Panc1 (cell line): Measurements from ENCODE around the gene CEPT1. TPM values are rescaled to one million over a fixed set of nuclear protein-coding genes. Genes with fewer than 3 reads are reported as not detected.
A peak's percentile ranks its signal among the peaks of the same experiment; 100 is the strongest.

Experiments
- ATAC-seq: fragments of 200-7000 bp; cut with Tn5 transposase; 2 replicates; pipeline ENCODE4 v1.9.1; 2020; ENCODE audit warnings: mild to moderate bottlenecking, moderate library complexity
- BruUV-seq: library from RNA; stranded (reverse); fragments of 400-500 nt; replicated peaks from 2 replicates; lab custom pipeline; 2021; lab: Mats Ljungman, UMichigan
- CTCF ChIA-PET: fragments of 300-600 bp; sonication (Branson Sonifier 250); formaldehyde crosslinking; loops from one replicate; lab custom pipeline; 2022; ENCODE audit warnings: antibody characterized with exemption; lab: Charles Lee
- POLR2A ChIA-PET: fragments of 300-600 bp; sonication (Branson Sonifier 250); formaldehyde crosslinking; loops from one replicate; lab custom pipeline; 2022; ENCODE audit warnings: antibody characterized with exemption; lab: Charles Lee
- DNase-seq: peaks from one replicate; pipeline ENCODE4 v3.0.0-alpha.2; 2010; ENCODE audit warnings: low read depth, low spot score
- H3K27ac ChIP-seq: 2 replicates; pipeline ENCODE4 v1.5.1; 2011; ENCODE audit warnings: mild to moderate bottlenecking, low read length, inconsistent platforms
- H3K27me3 ChIP-seq: fragments of 200-500 bp; sonication (Bioruptor generic); 2 replicates; pipeline ENCODE4 v1.6.0; 2014; ENCODE audit warnings: low read length, inconsistent platforms; ENCODE audit not compliant: control insufficient read depth, insufficient read depth
- H3K36me3 ChIP-seq: fragments of 200-500 bp; sonication (Bioruptor generic); 2 replicates; pipeline ENCODE4 v1.5.1; 2014; ENCODE audit warnings: inconsistent platforms, mild to moderate bottlenecking, low read length, moderate library complexity; ENCODE audit not compliant: control insufficient read depth, insufficient read depth
- H3K4me1 ChIP-seq: 2 replicates; pipeline ENCODE4 v1.5.1; 2011; ENCODE audit warnings: inconsistent platforms, mild to moderate bottlenecking, low read length, moderate library complexity; ENCODE audit not compliant: control insufficient read depth, insufficient read depth
- H3K4me3 ChIP-seq, 2 experiments: 2 replicates each; pipeline ENCODE4 v1.5.1; 2011 to 2012; ENCODE audit warnings: low read depth in 2 of 2, low read length in 2 of 2, mild to moderate bottlenecking in 2 of 2, inconsistent platforms in 1 of 2, moderate library complexity in 1 of 2
- H3K9me3 ChIP-seq: fragments of 200-500 bp; sonication (Bioruptor generic); 2 replicates; pipeline ENCODE4 v1.5.1; 2014; ENCODE audit warnings: low read depth, mild to moderate bottlenecking, inconsistent platforms, low read length, moderate library complexity; ENCODE audit not compliant: control insufficient read depth, insufficient read depth
- POLR2AphosphoS5 ChIP-seq: IDR thresholded peaks from 2 replicates; pipeline ENCODE4 v1.6.1; 2012; ENCODE audit warnings: mild to moderate bottlenecking, low read depth, low read length, moderate library complexity
- SIN3A ChIP-seq: IDR thresholded peaks from 2 replicates; pipeline ENCODE4 v1.6.1; 2012; ENCODE audit warnings: low read depth, mild to moderate bottlenecking, low read length, moderate library complexity, borderline replicate concordance; ENCODE audit not compliant: insufficient read depth
- TCF7L2 ChIP-seq: IDR thresholded peaks from 2 replicates; pipeline ENCODE4 v1.6.1; 2011; ENCODE audit warnings: mild to moderate bottlenecking, low read depth, low read length, inconsistent platforms
- in situ Hi-C: cut with HindIII; loops from 2 replicates; pipeline ENCODE4 v1.10.0; 2016; ENCODE audit warnings: low sequenced_read_pairs, low pct_unique_long_range_greater_than_20kb
- intact Hi-C: fragments of 100-400 bp; cut with micrococcal nuclease; formaldehyde crosslinking; loops from one replicate; pipeline ENCODE4 v1.10.0; 2022; ENCODE audit not compliant: unreplicated experiment
- total RNA-seq: library from RNA; stranded (reverse); gene quantifications from one replicate; pipeline ENCODE4 v1.2.1, GENCODE V29; 2021; ENCODE audit not compliant: unreplicated experiment
- TF ChIP-seq, protein P1 (sequence below), 2 experiments: IDR thresholded peaks; 2 replicates each; pipeline ENCODE4 v1.6.1; 2011 to 2012; ENCODE audit warnings: low read depth in 2 of 2, control low read depth in 1 of 2, low read length in 1 of 2, mild to moderate bottlenecking in 1 of 2, moderate library complexity in 1 of 2; ENCODE audit not compliant: insufficient read depth in 1 of 2
- TF ChIP-seq, protein P2 (sequence below): fragments of 450-650 bp; IDR thresholded peaks from 2 replicates; pipeline ENCODE4 v1.5.1; 2017; ENCODE audit warnings: mild to moderate bottlenecking

CEPT1 gene
- total RNA-seq, 1 experiment from 2014 or later = 21.9 TPM

DNA sequence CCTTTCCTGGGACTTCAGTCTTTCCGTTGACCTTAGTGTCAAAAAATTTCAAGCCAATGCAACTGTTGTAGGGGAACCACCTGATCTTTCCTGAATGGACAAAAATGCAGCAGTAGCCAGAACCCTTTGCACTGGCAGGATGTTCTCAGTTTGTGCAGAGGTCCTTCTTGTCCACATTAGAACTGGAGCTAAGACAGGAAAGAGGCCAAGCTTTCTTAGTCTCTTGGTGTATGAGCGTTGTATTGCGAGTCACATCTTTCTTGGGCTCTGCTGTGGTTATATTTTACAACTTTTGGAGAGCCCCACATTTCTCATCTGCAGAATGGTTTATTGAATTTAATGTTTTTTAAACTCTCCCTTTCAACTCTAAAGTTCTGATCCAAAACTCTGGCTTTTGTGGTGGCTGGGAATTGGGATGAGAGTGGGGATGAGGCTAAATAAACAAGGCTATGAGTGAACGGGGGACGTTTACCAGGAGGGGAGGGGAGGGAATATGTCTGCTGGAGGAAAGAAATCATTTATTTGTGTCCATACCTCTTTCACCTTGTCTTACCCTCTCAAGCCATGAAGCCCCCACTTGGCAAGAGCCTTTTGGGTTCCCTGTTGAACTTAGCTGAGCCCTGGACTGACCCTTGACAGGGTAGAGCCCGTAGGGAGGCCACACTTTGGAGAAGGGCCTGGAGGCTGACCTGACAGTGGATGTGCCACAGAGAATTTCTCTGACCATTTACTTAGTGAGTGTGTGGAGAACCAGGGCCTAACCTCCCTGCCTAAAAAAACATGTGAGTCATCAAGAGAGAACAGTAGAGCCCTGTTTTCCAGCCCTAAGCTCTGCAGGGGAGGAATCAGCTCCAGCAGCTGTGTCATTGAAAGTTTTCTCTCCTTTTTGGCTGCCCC lies 88.1 kb downstream of the CEPT1 start:
- Histone ChIP-seq H3K4me1 (peaks cover 14% of the 10 kb centered on the region; the same call in 1 of the 2 replicates), H3K27ac (peak overlapping the region; percentile 85), H3K4me3 (peak overlapping the region in 1 of 2 experiments; percentile 2; a peak in 1 of 4 replicates), H3K9me3 (no peaks in the 10 kb centered on the region), H3K36me3 (no peaks in the 10 kb centered on the region), H3K27me3 (no peaks in the 10 kb centered on the region)
- ChIA-PET CTCF (interaction anchor here (0.7 kb wide), 1 partner anchor 172 kb away, joined by 4 read pairs; no protein-coding TSS in a partner anchor), POLR2A (no interaction called here)
- peak; percentile 51 for DNase-seq
- TF ChIP-seq, protein P1, sequence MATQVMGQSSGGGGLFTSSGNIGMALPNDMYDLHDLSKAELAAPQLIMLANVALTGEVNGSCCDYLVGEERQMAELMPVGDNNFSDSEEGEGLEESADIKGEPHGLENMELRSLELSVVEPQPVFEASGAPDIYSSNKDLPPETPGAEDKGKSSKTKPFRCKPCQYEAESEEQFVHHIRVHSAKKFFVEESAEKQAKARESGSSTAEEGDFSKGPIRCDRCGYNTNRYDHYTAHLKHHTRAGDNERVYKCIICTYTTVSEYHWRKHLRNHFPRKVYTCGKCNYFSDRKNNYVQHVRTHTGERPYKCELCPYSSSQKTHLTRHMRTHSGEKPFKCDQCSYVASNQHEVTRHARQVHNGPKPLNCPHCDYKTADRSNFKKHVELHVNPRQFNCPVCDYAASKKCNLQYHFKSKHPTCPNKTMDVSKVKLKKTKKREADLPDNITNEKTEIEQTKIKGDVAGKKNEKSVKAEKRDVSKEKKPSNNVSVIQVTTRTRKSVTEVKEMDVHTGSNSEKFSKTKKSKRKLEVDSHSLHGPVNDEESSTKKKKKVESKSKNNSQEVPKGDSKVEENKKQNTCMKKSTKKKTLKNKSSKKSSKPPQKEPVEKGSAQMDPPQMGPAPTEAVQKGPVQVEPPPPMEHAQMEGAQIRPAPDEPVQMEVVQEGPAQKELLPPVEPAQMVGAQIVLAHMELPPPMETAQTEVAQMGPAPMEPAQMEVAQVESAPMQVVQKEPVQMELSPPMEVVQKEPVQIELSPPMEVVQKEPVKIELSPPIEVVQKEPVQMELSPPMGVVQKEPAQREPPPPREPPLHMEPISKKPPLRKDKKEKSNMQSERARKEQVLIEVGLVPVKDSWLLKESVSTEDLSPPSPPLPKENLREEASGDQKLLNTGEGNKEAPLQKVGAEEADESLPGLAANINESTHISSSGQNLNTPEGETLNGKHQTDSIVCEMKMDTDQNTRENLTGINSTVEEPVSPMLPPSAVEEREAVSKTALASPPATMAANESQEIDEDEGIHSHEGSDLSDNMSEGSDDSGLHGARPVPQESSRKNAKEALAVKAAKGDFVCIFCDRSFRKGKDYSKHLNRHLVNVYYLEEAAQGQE (IDR thresholded peaks at IDR 0.05; ENCODE audit: insufficient read depth in 1 of 2, low read depth in 2 of 2, low read length in 1 of 2) = no peak
- peak; percentile 53; the same call in 1 of the 2 replicates for TF ChIP-seq POLR2AphosphoS5
- TF ChIP-seq, protein P2, sequence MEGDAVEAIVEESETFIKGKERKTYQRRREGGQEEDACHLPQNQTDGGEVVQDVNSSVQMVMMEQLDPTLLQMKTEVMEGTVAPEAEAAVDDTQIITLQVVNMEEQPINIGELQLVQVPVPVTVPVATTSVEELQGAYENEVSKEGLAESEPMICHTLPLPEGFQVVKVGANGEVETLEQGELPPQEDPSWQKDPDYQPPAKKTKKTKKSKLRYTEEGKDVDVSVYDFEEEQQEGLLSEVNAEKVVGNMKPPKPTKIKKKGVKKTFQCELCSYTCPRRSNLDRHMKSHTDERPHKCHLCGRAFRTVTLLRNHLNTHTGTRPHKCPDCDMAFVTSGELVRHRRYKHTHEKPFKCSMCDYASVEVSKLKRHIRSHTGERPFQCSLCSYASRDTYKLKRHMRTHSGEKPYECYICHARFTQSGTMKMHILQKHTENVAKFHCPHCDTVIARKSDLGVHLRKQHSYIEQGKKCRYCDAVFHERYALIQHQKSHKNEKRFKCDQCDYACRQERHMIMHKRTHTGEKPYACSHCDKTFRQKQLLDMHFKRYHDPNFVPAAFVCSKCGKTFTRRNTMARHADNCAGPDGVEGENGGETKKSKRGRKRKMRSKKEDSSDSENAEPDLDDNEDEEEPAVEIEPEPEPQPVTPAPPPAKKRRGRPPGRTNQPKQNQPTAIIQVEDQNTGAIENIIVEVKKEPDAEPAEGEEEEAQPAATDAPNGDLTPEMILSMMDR = no peak
- TF ChIP-seq TCF7L2 = no peak
- no TSS peak for BruUV-seq
- in situ Hi-C loops (no loop called here), intact Hi-C loops (no loop called here)
- peak; percentile 99 for ATAC-seq

DNA sequence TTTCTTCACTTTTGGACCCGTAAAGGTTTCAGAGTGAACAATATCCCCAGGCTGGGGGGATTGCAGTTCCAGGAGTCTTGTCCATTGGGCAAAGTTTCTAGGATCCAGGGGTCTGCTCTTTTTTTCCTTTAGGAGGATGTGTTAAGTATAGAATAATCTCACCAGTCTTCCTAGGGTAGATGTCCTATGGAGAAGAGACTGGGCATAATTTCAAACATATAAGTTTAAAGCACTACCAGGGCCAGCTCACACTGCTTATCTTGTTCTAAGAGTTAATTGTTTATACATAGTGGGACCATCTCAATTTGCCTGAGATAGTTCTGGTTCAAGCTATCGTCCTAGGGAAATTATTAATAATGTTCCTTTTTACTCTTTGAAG lies 88.7 kb downstream of the CEPT1 start:
- peaks cover 14% of the 10 kb centered on the region; the same call in 1 of the 2 replicates for H3K4me1 ChIP-seq
- no peaks in the 10 kb centered on the region for H3K9me3 ChIP-seq
- ChIA-PET POLR2A (no interaction called here), CTCF (interaction anchor here (0.7 kb wide), 1 partner anchor 172 kb away, joined by 4 read pairs; no protein-coding TSS in a partner anchor)
- H3K27me3 ChIP-seq = no peaks in the 10 kb centered on the region
- intact Hi-C loops = no loop called here
- ATAC-seq (peak; percentile 71), DNase-seq (no peak)
- peak overlapping the region in 1 of 2 experiments; percentile 2; a peak in 1 of 4 replicates for H3K4me3 ChIP-seq
- H3K27ac ChIP-seq = peak overlapping the region; percentile 85
- in situ Hi-C loops = no loop called here
- H3K36me3 ChIP-seq = no peaks in the 10 kb centered on the region
- no TSS peak for BruUV-seq
- TF ChIP-seq TCF7L2 = no peak
- TF ChIP-seq, protein P2 = no peak
- no peak for TF ChIP-seq SIN3A
- TF ChIP-seq, protein P1 (IDR thresholded peaks at IDR 0.05; ENCODE audit: insufficient read depth in 1 of 2, low read depth in 2 of 2, low read length in 1 of 2) = no peak
- no peak for TF ChIP-seq POLR2AphosphoS5
